CD14-positive monocyte (primary cell): ENCODE data around the gene OR2C1. TPM values are rescaled to one million over a fixed set of nuclear protein-coding genes. Genes with fewer than 3 reads are reported as not detected.

Experiments used
- DNase-seq, 3 donors: peaks; one replicate each; pipeline ENCODE4 v3.0.0-alpha.2; 2011 to 2022
- H2AFZ ChIP-seq: 2 replicates; pipeline ENCODE4 v1.6.0; 2012; ENCODE audit warnings: mild to moderate bottlenecking, low read depth, low read length, inconsistent platforms; ENCODE audit not compliant: insufficient read depth, poor library complexity, severe bottlenecking
- H3K27ac ChIP-seq, 2 donors: 1 replicate in 1 of 2; 2 replicates in 1 of 2; pipeline ENCODE4 v1.5.1; 2012 to 2013; ENCODE audit warnings: low read length in 2 of 2, control low read depth in 1 of 2, inconsistent platforms in 1 of 2, low read depth in 1 of 2, mild to moderate bottlenecking in 1 of 2
- H3K27me3 ChIP-seq, 2 donors: one replicate each; pipeline versions ENCODE4 v1.6.0 to v1.6.1; 2011 to 2013; ENCODE audit warnings: low read length in 2 of 2; ENCODE audit not compliant: control insufficient read depth in 2 of 2, insufficient read depth in 2 of 2
- H3K36me3 ChIP-seq, 2 donors: replicated peaks in 1 of 2; 1 replicate in 1 of 2; 2 replicates in 1 of 2; pipeline versions ENCODE4 v1.5.1 to v1.6.1; 2012 to 2013; ENCODE audit warnings: low read length in 2 of 2, control low read depth in 1 of 2, inconsistent platforms in 1 of 2, mild to moderate bottlenecking in 1 of 2; ENCODE audit not compliant: insufficient read depth in 2 of 2, control insufficient read depth in 1 of 2
- H3K4me1 ChIP-seq, 2 donors: 1 replicate in 1 of 2; 2 replicates in 1 of 2; pipeline versions ENCODE4 v1.5.1 to v1.6.1; 2012 to 2013; ENCODE audit warnings: low read length in 2 of 2, control low read depth in 1 of 2, inconsistent platforms in 1 of 2, mild to moderate bottlenecking in 1 of 2, moderate library complexity in 1 of 2; ENCODE audit not compliant: insufficient read depth in 2 of 2, control insufficient read depth in 1 of 2
- H3K4me2 ChIP-seq: replicated peaks from 2 replicates; pipeline ENCODE3; 2012; ENCODE audit warnings: low read length, moderate library complexity, mild to moderate bottlenecking; ENCODE audit not compliant: poor library complexity, severe bottlenecking; ENCODE audit errors: extremely low read depth
- H3K4me3 ChIP-seq, 3 experiments: fragments of 200-600 bp in 1 of 3; sonication (generic) in 1 of 3; replicated peaks in 1 of 3; 1 replicate in 2 of 3; 2 replicates in 1 of 3; pipeline ENCODE4 v1.5.1; 2011 to 2013; ENCODE audit warnings: low read length in 3 of 3, mild to moderate bottlenecking in 3 of 3, control low read depth in 2 of 3, low read depth in 2 of 3, inconsistent platforms in 1 of 3, moderate library complexity in 1 of 3
- H3K79me2 ChIP-seq: 2 replicates; pipeline ENCODE4 v1.6.0; 2012; ENCODE audit warnings: mild to moderate bottlenecking, control low read depth, inconsistent platforms, low read length, moderate library complexity; ENCODE audit not compliant: insufficient read depth
- H3K9ac ChIP-seq: 2 replicates; pipeline ENCODE4 v1.6.0; 2017; ENCODE audit warnings: low read length, mild to moderate bottlenecking; ENCODE audit not compliant: insufficient read depth, poor library complexity, severe bottlenecking
- H3K9me3 ChIP-seq, 2 donors: replicated peaks in 1 of 2; 1 replicate in 1 of 2; 2 replicates in 1 of 2; pipeline versions ENCODE4 v1.5.1 to v1.6.1; 2012 to 2013; ENCODE audit warnings: low read length in 2 of 2, control low read depth in 1 of 2; ENCODE audit not compliant: control insufficient read depth in 1 of 2, insufficient read depth in 1 of 2
- H4K20me1 ChIP-seq: 2 replicates; pipeline ENCODE4 v1.6.0; 2012; ENCODE audit warnings: mild to moderate bottlenecking, low read length, control low read depth, moderate library complexity; ENCODE audit not compliant: insufficient read depth
- H3K27ac Mint-ChIP-seq, 7 donors: one replicate each; pipeline ENCODE4 v1.8.0; 2020; ENCODE audit warnings: mild to moderate bottlenecking in 7 of 7, mixed read lengths in 7 of 7, moderate library complexity in 6 of 7, inconsistent platforms in 2 of 7
- H3K27me3 Mint-ChIP-seq, 3 donors: one replicate each; pipeline ENCODE4 v1.8.0; 2021 to 2022; ENCODE audit warnings: low read depth in 3 of 3, mild to moderate bottlenecking in 3 of 3, mixed read lengths in 3 of 3, moderate library complexity in 3 of 3, inconsistent platforms in 1 of 3
- H3K36me3 Mint-ChIP-seq, 2 donors: one replicate each; pipeline ENCODE4 v1.8.0; 2020; ENCODE audit warnings: mixed read lengths in 2 of 2, inconsistent platforms in 1 of 2, mild to moderate bottlenecking in 1 of 2
- H3K4me1 Mint-ChIP-seq: one replicate; pipeline ENCODE4 v1.8.0; 2020; ENCODE audit warnings: mild to moderate bottlenecking, mixed read lengths
- H3K4me3 Mint-ChIP-seq, 2 donors: one replicate each; pipeline ENCODE4 v1.8.0; 2020; ENCODE audit warnings: mild to moderate bottlenecking in 2 of 2, mixed read lengths in 2 of 2, moderate library complexity in 1 of 2
- H3K9me3 Mint-ChIP-seq, 7 donors: one replicate each; pipeline ENCODE4 v1.8.0; 2020 to 2022; ENCODE audit warnings: mixed read lengths in 7 of 7, mild to moderate bottlenecking in 6 of 7, moderate library complexity in 6 of 7, inconsistent platforms in 2 of 7
- WGBS: methylation state at CpG from one replicate; pipeline ENCODE4 v1.1.5; 2013; ENCODE audit warnings: missing lambda C conversion rate; ENCODE audit not compliant: insufficient coverage; 5-methylcytosine and 5-hydroxymethylcytosine counted together
- intact Hi-C, 2 donors: fragments of 100-400 bp; cut with micrococcal nuclease; formaldehyde crosslinking; loops; one replicate each; pipeline versions ENCODE4 v1.15.0 to v1.15.1; 2023
- polyA plus RNA-seq, 3 donors: library from polyadenylated mRNA; depleted of rRNA in 1 of 3; unstranded in 2 of 3; stranded (reverse) in 1 of 3; fragments of 300-500 nt in 2 of 3; fragments of >200 nt in 1 of 3; fragmentation: Illumina TruSeq in 2 of 3; gene quantifications; 1 replicate in 2 of 3; 2 replicates in 1 of 3; pipeline ENCODE4 v1.2.3, GENCODE V29; 2012 to 2021
- TF ChIP-seq, protein P1 (sequence below): fragments of 200-600 bp; IDR thresholded peaks from one replicate; pipeline ENCODE4 v1.8.0; 2022; ENCODE audit warnings: antibody characterized with exemption, mild to moderate bottlenecking

The OR2C1 gene
- polyA plus RNA-seq, 3 donors, result 0.12 TPM; not detected in 2

DNA sequence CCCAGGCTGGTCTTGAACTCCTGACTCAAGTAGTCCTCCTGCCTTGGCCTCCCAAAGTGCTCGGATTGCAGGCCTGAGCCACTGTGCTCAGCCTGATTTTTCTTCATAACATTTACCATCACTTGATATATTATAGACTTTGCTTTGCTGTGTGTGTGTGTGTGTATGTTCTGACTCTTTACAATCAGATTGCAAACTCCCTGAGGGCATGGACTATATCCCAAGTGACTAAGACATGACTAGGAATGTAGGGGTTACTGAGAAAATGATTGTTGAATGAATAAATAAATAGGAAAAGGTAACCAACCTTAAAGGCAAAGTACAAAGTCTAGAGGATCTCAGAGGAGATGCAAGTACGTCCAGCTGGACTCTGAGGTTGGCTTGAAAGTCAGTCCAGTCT lies 9.6 kb upstream of the OR2C1 start:
- H3K4me3 Mint-ChIP-seq, result no peak overlapping the region

DNA sequence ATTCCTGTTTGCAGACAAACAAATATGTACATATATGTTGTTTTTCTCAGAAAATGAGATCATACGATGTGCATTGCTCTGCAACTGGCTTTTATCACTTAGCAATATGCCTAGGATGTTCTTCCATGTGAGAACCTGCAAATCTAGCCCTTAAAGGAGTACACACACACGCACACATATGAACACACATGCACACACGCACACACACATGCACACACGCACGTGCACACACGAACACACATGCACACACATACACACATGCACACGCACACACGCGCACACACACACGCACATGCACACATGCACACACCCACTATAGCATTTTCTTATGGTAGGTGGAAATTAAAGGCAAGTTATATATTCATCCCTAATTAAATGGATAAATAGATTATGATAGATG lies 8.1 kb upstream of the OR2C1 start:
- Histone ChIP-seq H3K9ac (no peak overlapping the region), H3K4me1 (no peaks in the 10 kb centered on the region), H2AFZ (no peak overlapping the region), H3K27me3 (peaks cover 0 to 3% of the 10 kb centered on the region in 2 donors), H3K79me2 (no peaks in the 10 kb centered on the region), H4K20me1 (no peaks in the 10 kb centered on the region), H3K36me3 (no peaks in the 10 kb centered on the region), H3K27ac (no peak overlapping the region), H3K4me3 (no peak overlapping the region), H3K4me2 (no peak overlapping the region), H3K9me3 (peaks cover 11 to 13% of the 10 kb centered on the region in 2 donors)
- Mint-ChIP-seq H3K27ac (no peak overlapping the region), H3K4me1 (no peaks in the 10 kb centered on the region), H3K27me3 (peaks cover 2 to 13% (median 5%) of the 10 kb centered on the region in 3 donors), H3K4me3 (no peak overlapping the region), H3K9me3 (peaks cover 10 to 56% (median 36%) of the 10 kb centered on the region in 7 donors), H3K36me3 (no peaks in the 10 kb centered on the region)
- intact Hi-C loops, result no loop called here
- no CpG with 5 or more reads among the region's 10 CpGs for WGBS
- TF ChIP-seq, protein P1, sequence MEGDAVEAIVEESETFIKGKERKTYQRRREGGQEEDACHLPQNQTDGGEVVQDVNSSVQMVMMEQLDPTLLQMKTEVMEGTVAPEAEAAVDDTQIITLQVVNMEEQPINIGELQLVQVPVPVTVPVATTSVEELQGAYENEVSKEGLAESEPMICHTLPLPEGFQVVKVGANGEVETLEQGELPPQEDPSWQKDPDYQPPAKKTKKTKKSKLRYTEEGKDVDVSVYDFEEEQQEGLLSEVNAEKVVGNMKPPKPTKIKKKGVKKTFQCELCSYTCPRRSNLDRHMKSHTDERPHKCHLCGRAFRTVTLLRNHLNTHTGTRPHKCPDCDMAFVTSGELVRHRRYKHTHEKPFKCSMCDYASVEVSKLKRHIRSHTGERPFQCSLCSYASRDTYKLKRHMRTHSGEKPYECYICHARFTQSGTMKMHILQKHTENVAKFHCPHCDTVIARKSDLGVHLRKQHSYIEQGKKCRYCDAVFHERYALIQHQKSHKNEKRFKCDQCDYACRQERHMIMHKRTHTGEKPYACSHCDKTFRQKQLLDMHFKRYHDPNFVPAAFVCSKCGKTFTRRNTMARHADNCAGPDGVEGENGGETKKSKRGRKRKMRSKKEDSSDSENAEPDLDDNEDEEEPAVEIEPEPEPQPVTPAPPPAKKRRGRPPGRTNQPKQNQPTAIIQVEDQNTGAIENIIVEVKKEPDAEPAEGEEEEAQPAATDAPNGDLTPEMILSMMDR, result no peak
- no peak for DNase-seq

More for the DNA sequence above, 9.6 kb upstream of the OR2C1 start:
- Mint-ChIP-seq H3K36me3 (no peaks in the 10 kb centered on the region), H3K27me3 (peaks cover 2 to 10% (median 5%) of the 10 kb centered on the region in 3 donors), H3K9me3 (peaks cover 14 to 53% (median 39%) of the 10 kb centered on the region in 7 donors), H3K27ac (no peak overlapping the region), H3K4me1 (no peaks in the 10 kb centered on the region)
- Histone ChIP-seq H3K4me3 (no peak overlapping the region), H3K79me2 (no peaks in the 10 kb centered on the region), H3K27me3 (peaks cover 0 to 3% of the 10 kb centered on the region in 2 donors), H4K20me1 (no peaks in the 10 kb centered on the region), H3K9ac (no peak overlapping the region), H3K9me3 (peaks cover 23% of the 10 kb centered on the region in 2 donors), H2AFZ (no peak overlapping the region), H3K4me2 (no peak overlapping the region), H3K4me1 (no peaks in the 10 kb centered on the region), H3K36me3 (no peaks in the 10 kb centered on the region), H3K27ac (no peak overlapping the region)
- intact Hi-C loops, result no loop called here
- DNase-seq, result no peak
- 100% methylated on average over 1 of the region's 2 CpGs for WGBS
- TF ChIP-seq, protein P1, result no peak
